TTC549 (cell line): ENCODE data around the gene METTL26.
"Not testable (repeated sequence)": the region's sequence is repeated elsewhere in the genome, so short reads cannot be mapped to it uniquely, and the experiment has no call there.

Experiments
- FAIRE-seq: peaks from 2 replicates; lab custom pipeline; 2012; peaks lifted over from hg19 to GRCh38; lab: Jason Lieb, UNC

Gene METTL26

DNA sequence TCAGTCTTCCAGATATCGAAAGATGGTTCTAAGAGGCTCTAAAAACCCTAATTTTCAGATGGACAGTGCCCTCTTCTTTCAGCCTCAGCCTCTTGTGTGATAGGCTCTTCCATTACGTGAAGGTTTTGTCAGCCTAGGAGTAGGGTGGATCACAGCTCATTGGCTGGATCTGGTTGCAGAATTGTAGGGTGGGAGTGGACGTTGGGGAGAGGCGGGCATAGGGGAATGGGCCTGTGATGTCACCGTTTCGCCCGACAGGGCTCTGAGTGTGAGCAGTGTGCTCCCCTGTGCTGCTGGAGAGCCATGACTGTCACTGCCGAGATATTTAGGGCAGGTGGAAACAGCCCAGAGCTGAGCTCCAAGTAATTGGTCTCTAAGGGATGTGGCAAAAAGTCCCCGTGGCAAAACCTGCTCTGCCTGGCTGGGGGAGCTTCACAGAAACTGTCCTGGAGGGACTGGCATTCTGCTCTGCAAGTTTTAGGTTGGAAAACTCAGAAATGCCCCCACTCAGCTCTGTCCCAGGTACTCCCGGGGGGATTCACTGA is 11.5 kb downstream of the METTL26 start:
- no peak for FAIRE-seq

GRCh38 chr16:622920-623280 is 13.2 kb downstream of the METTL26 start:
- no peak for FAIRE-seq

GRCh38 chr16:621526-622105 is 14.5 kb downstream of the METTL26 start:
- FAIRE-seq: no peak

GRCh38 chr16:620700-621525 is 15.2 kb downstream of the METTL26 start:
- no peak for FAIRE-seq

DNA sequence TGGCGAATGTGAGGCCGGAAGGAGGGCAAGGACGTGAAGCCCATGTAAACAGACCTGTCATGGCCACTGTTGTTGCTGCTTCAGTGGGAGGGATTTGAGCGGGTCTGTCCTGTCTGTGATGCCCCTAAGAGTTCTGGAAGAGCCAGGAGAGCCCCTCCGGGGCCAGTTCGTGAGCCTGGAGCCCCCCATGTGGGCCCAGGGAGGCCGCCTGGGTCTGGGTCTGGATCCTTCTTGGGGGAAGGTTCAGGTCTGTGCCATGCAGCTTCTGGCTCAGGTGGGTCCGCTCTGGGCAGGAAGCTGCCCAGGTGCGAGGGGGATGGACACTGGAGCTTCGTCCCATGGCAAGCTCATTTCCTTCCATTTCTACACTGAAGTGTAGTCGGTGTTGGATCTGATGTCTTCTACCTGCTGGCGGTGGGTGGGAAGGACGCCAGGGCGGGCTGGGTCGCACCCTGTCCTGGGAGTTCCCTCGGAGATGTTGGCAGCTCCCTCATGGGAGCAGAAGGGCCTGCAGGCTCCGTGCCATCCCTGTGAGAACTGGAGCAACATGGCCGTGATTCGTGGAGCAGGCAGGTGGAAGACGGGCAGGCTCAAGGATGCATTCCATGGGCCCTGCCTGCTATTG is 16.5 kb downstream of the METTL26 start:
- FAIRE-seq: no peak

GRCh38 chr16:617855-618254 is 18.2 kb downstream of the METTL26 start:
- FAIRE-seq: no peak

- FAIRE-seq: no peak
Observed at GRCh38 chr16:616733-617586, 19.1 kb downstream of the METTL26 start.

- no peak for FAIRE-seq
Observed at GRCh38 chr16:615122-615521, 21.0 kb downstream of the METTL26 start.

- no peak for FAIRE-seq
Observed at GRCh38 chr16:610513-611381, 25.4 kb downstream of the METTL26 start.

- no peak for FAIRE-seq
Observed at GRCh38 chr16:609984-610383, 26.1 kb downstream of the METTL26 start.

DNA sequence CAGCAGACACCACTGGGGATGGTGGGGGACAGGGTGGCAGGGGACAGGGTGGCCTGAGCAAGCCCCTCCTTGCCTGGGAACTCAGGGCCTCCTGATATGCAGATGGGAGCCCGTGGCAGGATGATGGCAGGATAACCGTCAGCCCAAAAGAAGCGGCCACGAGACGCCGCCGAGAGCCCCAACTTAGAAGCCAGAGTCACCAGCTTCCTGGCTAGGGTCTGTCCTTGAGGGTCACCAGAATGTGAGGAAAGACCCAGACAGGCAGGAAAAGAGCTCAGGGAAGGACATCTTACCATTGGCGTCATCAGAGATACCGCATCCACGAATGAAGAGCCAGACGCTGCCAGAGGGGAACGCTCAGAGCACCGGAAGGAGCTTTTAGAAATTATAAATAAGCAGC is 26.8 kb downstream of the METTL26 start:
- FAIRE-seq: no peak

- FAIRE-seq: no peak
Observed at GRCh38 chr16:608019-608418, 28.1 kb downstream of the METTL26 start.

DNA sequence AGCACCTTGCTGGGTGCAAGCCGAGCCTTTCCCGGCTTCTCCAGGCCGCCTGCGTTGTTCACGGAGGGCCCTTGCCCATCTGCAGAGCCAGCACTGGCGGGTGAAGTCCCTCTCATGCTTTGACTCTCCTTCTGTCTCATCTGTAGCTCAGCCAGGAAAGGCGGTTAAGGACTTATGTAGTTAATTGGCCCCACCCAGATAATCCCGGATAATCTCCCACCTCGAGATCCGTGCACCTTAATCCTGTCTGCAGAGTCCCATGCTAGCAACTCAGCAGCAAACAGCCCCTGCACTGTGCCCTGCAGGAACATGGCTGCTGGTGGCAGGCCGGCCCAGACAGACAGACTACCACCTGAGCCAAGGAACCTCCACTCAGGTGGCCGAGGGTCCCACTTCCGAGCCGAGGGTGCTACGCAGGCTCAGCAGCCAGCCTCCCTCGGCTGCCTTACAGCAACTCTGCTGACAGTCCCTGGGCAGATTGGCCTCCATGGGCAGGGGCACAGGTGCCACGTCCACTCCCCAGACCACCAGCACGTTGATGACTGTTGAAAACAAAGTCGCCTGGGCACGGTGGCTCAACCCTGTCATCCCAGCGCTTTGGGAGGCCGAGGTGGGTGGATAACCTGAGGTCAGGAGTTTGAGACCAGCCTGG is 29.3 kb downstream of the METTL26 start:
- FAIRE-seq: no peak

DNA sequence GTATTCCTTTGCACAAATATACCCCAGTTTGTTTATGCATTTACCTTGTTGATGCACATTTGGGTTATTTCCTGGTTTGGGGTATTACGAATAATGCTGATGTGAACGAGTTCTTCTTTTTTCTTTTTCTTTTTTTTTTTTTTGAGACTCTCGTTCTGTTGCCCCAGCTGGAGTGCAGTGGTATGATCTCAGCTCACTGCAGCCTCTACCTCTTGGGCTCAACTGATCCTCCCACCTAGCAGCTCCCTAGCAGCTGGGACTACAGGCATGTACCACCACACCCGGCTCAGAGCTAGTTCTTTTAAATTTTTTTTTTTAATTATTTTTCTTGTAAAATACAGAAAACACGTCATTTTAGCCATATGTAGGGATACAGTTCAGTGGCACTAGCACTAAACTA is 32.2 kb downstream of the METTL26 start:
- no peak for FAIRE-seq

- FAIRE-seq: no peak
Observed at GRCh38 chr16:600781-601180, 35.3 kb downstream of the METTL26 start.

GRCh38 chr16:598823-599739 is 37.0 kb downstream of the METTL26 start:
- FAIRE-seq: no peak

DNA sequence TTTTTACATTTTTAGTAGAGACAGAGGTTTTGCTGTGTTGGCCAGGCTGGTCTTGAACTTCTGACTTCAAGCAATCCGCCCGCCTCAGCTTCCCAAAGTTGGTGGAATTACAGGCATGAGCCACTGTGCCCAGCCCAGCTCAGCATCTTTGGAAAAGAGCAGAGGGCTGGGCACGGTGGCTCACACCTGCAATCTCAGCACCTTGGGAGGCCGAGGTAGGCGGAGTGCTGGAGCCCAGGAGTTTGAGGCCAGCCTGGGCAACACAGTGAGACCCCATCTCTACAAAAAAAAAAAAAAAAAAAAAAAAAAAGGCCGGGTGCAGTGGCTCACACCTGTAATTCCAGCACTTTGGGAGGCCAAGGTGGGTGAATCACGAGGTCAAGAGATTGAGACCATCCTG is 38.5 kb downstream of the METTL26 start:
- not testable (repeated sequence) for FAIRE-seq

DNA sequence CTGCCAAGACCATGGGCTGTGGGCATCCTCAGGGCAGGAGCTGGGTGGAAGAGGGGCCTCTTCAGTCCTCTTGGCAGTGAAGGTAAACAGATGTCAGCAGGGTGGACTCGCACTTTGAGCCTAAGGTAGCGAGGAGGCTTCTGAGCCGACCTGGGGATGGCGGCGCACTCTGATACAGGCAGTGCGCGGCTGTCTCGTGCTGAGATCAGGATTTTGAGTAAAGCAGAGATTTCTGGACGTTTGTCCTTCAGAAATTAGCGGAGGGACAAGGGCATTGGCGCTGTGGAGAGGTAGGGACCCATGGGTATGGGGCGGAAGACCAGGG is 39.4 kb downstream of the METTL26 start:
- no peak for FAIRE-seq

DNA sequence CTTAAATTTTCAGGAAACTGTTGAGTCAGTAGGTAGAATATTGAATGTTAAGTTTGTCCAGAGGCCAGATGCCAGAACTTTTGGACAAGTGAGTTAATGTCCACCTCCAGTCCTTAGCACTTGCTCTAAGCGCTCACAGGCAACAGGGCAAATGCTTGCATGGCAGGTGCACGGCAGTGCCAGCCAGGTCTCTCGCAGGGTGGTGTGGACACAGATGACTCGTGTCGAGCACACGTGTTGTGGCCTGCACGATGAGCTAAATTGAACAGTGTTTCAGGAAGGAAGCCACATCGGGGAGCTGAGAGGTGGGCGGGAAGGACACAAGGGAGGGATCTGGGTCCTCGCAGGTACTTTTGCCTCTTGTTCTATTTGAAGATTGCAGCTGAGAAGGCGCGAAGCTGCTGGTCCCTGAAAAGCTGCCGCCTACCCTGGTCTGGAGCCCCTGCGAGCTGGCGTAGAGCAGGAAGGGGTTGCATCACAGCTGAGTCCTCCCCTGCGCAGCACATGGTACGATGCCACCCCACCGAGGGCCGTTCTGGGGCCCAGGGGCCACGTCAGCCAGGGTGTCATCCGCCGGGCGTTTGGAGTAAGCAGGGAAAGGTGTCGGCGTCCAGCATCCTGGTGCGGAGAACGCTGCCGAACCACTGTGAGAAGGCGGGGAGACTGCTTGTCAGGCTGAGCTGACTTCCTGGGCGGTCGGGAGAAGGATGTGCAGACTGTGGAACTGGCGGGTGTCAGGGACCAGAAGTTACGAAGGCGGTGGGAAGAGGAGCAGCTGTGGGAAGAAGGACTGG is 40.0 kb downstream of the METTL26 start:
- FAIRE-seq: no peak
